ENCODE measurements around the gene FAM181A. TPM values are rescaled to one million over a fixed set of nuclear protein-coding genes. Genes with fewer than 3 reads are reported as not detected.

Gene FAM181A
- polyA plus RNA-seq, 1 donor (not counting 4 experiments of a cell fraction or from before 2014, with no cell fraction given): 0.04 TPM

DNA sequence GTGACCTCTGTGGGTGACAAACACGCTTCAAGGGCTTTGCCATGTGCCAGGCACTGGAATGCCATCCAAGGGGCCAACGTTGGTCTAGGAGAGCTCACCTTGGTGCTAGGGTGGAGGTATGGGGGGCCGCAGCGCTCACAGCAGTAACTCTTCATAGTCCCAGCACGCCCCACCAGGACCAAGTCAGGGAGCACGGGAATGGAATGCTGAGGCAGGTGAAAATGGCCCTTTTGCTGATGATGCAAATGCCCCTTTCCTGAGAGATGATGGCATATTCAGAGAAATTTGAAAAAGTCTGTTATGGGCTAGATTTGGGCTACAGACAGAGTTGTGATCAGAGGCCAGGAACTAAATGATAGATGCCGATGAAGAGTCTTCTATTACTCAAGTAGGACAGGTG, 10.0 kb upstream of the FAM181A start:
- Histone ChIP-seq H3K27ac (ENCODE audit: control insufficient read depth, insufficient read depth, low read length) (no peak overlapping the region), H4K20me1 (ENCODE audit: control insufficient read depth, extremely low read depth, insufficient read depth, low read length) (no peaks in the 10 kb centered on the region), H3K9ac (ENCODE audit: control insufficient read depth, extremely low read depth, insufficient read depth, low read length) (no peak overlapping the region), H3K4me1 (ENCODE audit: control insufficient read depth, extremely low read depth, insufficient read depth, low read length) (no peaks in the 10 kb centered on the region), H3K79me2 (ENCODE audit: control insufficient read depth, insufficient read depth, low read length) (no peaks in the 10 kb centered on the region), H3K36me3 (ENCODE audit: control insufficient read depth in 2 of 2, extremely low read depth in 1 of 2, insufficient read depth in 2 of 2, low read length in 2 of 2) (no peaks in the 10 kb centered on the region), H3K4me3 (ENCODE audit: control insufficient read depth in 2 of 3, extremely low read depth in 1 of 3, insufficient read depth in 2 of 3, low read depth in 1 of 3, low read length in 3 of 3) (no peak overlapping the region), H3K27me3 (ENCODE audit: control insufficient read depth, extremely low read depth, insufficient read depth, low read length) (no peaks in the 10 kb centered on the region), H3K9me3 (ENCODE audit: control insufficient read depth, low read depth, low read length) (no peaks in the 10 kb centered on the region), H3K4me2 (ENCODE audit: control insufficient read depth, extremely low read depth, insufficient read depth, low read depth, low read length) (no peak overlapping the region), H2AFZ (ENCODE audit: control insufficient read depth, low read length) (no peak overlapping the region), H3K9me1 (ENCODE audit: control insufficient read depth, extremely low read depth, insufficient read depth, low read length) (no peaks in the 10 kb centered on the region)
- TF ChIP-seq EZH2 (IDR thresholded peaks at IDR 0.05; ENCODE audit: low read length) (no peak), CTCF (optimal IDR thresholded peaks at IDR 0.05 in 1 of 3, IDR thresholded peaks at IDR 0.05 in 1 of 3, conservative IDR thresholded peaks at IDR 0.05 in 1 of 3; ENCODE audit: extremely low read depth in 1 of 3, insufficient read depth in 2 of 3, low read length in 3 of 3) (no peak)
- dilution Hi-C loops (cut with MboI; ENCODE audit: extremely low pct_ligation_motif_present, low sequenced_read_pairs): loop anchor here (25.0 kb wide), 1 partner anchor 255 kb away; no protein-coding TSS in a partner anchor
- no peak for FAIRE-seq
- DNase-seq (ENCODE audit: low read depth, low spot score): no peak

DNA sequence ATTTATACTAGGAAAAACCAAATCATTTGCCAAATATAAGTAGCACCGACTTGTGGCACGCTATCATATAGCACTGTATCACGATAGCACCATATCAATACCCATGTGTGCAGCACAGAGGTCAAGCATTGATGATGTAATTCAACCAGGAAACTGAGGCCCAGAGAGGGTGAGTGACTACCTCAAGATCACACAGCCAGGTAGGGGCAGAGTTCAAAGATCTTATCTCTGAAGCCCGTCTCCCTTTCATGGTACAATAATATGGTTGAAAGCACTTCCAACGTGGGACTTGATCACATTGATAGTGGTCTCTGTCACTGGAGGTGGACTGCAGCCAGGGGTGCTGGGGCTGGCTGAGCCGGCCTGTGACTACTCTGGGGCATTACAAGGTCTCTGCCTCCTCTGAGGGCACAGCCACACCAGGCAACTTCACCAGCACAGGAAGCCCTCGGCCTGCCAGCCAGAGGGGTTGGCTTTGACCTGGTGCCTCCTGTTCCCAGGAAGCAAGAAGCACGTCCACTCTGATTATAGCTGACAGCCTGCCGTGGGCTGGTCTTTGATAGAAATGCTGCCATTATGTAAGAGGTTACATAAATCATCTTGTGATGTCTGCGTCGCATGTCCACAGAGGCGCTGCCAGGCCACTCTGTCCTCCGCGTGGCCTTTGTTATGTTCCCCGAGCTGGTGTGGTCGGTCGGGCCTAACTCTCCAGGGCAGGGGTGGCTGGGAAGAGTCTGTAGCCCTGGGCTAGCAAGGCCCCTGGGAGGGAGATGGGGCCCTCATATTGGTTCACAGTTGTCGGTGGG, 5.9 kb upstream of the FAM181A start:
- H3K79me2 ChIP-seq (ENCODE audit: control insufficient read depth, insufficient read depth, low read length): no peaks in the 10 kb centered on the region
- no peaks in the 10 kb centered on the region for H3K27me3 ChIP-seq (ENCODE audit: control insufficient read depth, extremely low read depth, insufficient read depth, low read length)
- H3K9me3 ChIP-seq (ENCODE audit: control insufficient read depth, low read depth, low read length): no peaks in the 10 kb centered on the region
- H2AFZ ChIP-seq (ENCODE audit: control insufficient read depth, low read length): no peak overlapping the region
- H3K4me1 ChIP-seq (ENCODE audit: control insufficient read depth, extremely low read depth, insufficient read depth, low read length): no peaks in the 10 kb centered on the region
- DNase-seq (ENCODE audit: low read depth, low spot score) (no peak), FAIRE-seq (no peak)
- H3K4me2 ChIP-seq (ENCODE audit: control insufficient read depth, extremely low read depth, insufficient read depth, low read depth, low read length): no peak overlapping the region
- H3K27ac ChIP-seq (ENCODE audit: control insufficient read depth, insufficient read depth, low read length): no peak overlapping the region
- H3K4me3 ChIP-seq (ENCODE audit: control insufficient read depth in 2 of 3, extremely low read depth in 1 of 3, insufficient read depth in 2 of 3, low read depth in 1 of 3, low read length in 3 of 3): no peak overlapping the region
- H3K9ac ChIP-seq (ENCODE audit: control insufficient read depth, extremely low read depth, insufficient read depth, low read length): no peak overlapping the region
- dilution Hi-C loops (cut with MboI; ENCODE audit: extremely low pct_ligation_motif_present, low sequenced_read_pairs): loop anchor here (25.0 kb wide), 1 partner anchor 259 kb away; no protein-coding TSS in a partner anchor
- H3K36me3 ChIP-seq (ENCODE audit: control insufficient read depth in 2 of 2, extremely low read depth in 1 of 2, insufficient read depth in 2 of 2, low read length in 2 of 2): no peaks in the 10 kb centered on the region
- H4K20me1 ChIP-seq (ENCODE audit: control insufficient read depth, extremely low read depth, insufficient read depth, low read length): no peaks in the 10 kb centered on the region
- no peak for TF ChIP-seq CTCF (optimal IDR thresholded peaks at IDR 0.05 in 1 of 3, IDR thresholded peaks at IDR 0.05 in 1 of 3, conservative IDR thresholded peaks at IDR 0.05 in 1 of 3; ENCODE audit: extremely low read depth in 1 of 3, insufficient read depth in 2 of 3, low read length in 3 of 3)
- no peak for TF ChIP-seq EZH2 (IDR thresholded peaks at IDR 0.05; ENCODE audit: low read length)
- no peaks in the 10 kb centered on the region for H3K9me1 ChIP-seq (ENCODE audit: control insufficient read depth, extremely low read depth, insufficient read depth, low read length)

Measured in keratinocyte (primary cell).